Effector memory CD4-positive, alpha-beta T cell (primary cell): Measurements from ENCODE around the gene OSBPL5.

Source experiments
- DNase-seq, 3 donors: peaks; one replicate each; pipeline ENCODE4 v3.0.0-alpha.2; 2020
- H3K27ac ChIP-seq: 2 replicates; pipeline ENCODE4 v1.7.0; 2013; ENCODE audit warnings: mild to moderate bottlenecking, low read length, moderate library complexity; ENCODE audit not compliant: insufficient read depth, poor library complexity, severe bottlenecking
- H3K27me3 ChIP-seq: replicated peaks from 2 replicates; pipeline ENCODE4 v1.7.0; 2013; ENCODE audit warnings: mild to moderate bottlenecking, low read length; ENCODE audit not compliant: insufficient read depth, control insufficient read depth, poor library complexity, severe bottlenecking
- H3K36me3 ChIP-seq: 2 replicates; pipeline ENCODE4 v1.7.0; 2013; ENCODE audit warnings: mild to moderate bottlenecking, low read length, moderate library complexity; ENCODE audit not compliant: control insufficient read depth, insufficient read depth
- H3K4me1 ChIP-seq: 2 replicates; pipeline ENCODE4 v1.7.0; 2013; ENCODE audit warnings: low read length, mild to moderate bottlenecking; ENCODE audit not compliant: control insufficient read depth, insufficient read depth, poor library complexity, severe bottlenecking
- H3K4me3 ChIP-seq: 2 replicates; pipeline ENCODE4 v1.7.0; 2013; ENCODE audit warnings: low read length, low read depth, mild to moderate bottlenecking; ENCODE audit not compliant: insufficient read depth, poor library complexity, severe bottlenecking
- H3K9me3 ChIP-seq: 2 replicates; pipeline ENCODE4 v1.7.0; 2013; ENCODE audit warnings: mild to moderate bottlenecking, low read length, moderate library complexity; ENCODE audit not compliant: control insufficient read depth

The OSBPL5 gene

GRCh38 chr11:3190600-3190999, 25.5 kb upstream of the OSBPL5 start:
- no peaks in the 10 kb centered on the region for H3K36me3 ChIP-seq
- H3K27me3 ChIP-seq: no peaks in the 10 kb centered on the region
- H3K9me3 ChIP-seq: no peaks in the 10 kb centered on the region
- no peak for DNase-seq
- H3K4me1 ChIP-seq: no peaks in the 10 kb centered on the region
- H3K4me3 ChIP-seq: no peak overlapping the region
- no peak overlapping the region for H3K27ac ChIP-seq

DNA sequence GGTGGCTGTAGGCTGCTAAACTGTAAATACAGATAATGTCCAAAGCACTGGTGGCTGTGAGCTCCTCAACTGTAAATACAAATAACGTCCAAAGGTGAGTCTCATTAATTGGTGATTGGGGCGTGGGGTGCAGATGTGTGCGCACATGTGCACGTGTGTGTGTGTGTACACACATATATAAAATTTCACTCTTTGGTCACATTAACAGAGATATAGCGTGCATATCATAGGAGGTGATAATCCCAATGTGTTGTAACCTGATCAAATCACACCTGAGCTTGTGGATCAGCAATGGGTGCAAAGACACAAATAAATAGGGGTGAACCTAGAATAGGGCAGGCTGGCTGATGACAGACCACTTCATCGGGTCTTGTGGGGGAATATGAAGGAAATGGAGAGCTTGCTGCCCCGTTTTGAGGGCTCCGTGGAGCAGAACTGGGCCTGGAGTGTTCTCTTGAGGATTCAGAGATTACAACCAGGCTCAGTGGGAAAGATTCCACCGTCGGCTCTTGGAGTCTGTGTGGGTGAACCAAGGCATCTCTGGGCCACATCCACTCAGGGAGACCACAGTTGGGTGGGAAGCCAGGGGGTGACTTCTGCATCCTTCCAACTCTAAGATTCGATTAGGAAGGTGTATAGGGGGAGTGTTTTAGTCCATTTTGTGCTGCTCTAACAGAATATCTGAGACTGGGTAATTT, 24.9 kb upstream of the OSBPL5 start:
- no peaks in the 10 kb centered on the region for H3K36me3 ChIP-seq
- DNase-seq: no peak
- H3K4me3 ChIP-seq: no peak overlapping the region

DNA sequence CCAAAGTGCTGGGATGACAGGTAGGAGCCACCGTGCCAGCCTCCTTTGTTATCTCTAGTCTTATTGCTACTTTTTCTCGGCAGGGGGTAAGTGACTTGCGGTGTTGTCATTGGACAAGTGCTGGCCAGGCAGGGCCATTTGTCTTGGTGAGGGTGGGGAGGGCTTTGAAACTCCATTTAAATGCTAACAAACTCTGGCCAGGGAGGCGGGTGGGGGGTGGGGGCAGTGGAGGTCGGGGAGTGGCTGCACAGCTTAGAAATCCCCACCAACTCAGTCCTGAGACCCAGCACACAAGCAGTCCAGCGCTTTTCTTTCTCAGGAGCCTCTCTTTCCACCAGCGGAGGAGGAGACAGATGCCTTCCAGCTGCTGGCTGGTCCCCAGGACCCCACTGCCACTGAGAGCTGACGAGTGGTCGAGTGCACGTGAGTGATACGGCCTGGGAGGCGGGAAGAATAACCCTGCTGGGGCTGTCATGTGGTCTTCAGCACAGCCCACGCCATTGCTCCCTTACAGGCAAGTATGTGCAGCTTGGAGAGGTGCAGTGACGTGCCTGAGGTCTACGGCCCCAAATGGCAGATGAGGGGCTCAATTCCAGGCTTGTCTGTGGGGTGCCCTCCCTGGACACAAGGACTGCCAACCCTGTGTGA, 24.2 kb upstream of the OSBPL5 start:
- DNase-seq: no peak
- Histone ChIP-seq H3K27ac (no peak overlapping the region), H3K4me3 (no peak overlapping the region), H3K9me3 (no peaks in the 10 kb centered on the region), H3K27me3 (no peaks in the 10 kb centered on the region), H3K4me1 (no peaks in the 10 kb centered on the region), H3K36me3 (no peaks in the 10 kb centered on the region)

More for the DNA sequence above, 24.9 kb upstream of the OSBPL5 start:
- Histone ChIP-seq H3K9me3 (no peaks in the 10 kb centered on the region), H3K27me3 (no peaks in the 10 kb centered on the region), H3K27ac (no peak overlapping the region), H3K4me1 (no peaks in the 10 kb centered on the region)

- no peaks in the 10 kb centered on the region for H3K36me3 ChIP-seq
- no peak overlapping the region for H3K4me3 ChIP-seq
- H3K4me1 ChIP-seq: no peaks in the 10 kb centered on the region
- H3K27me3 ChIP-seq: no peaks in the 10 kb centered on the region
- no peak for DNase-seq
- H3K9me3 ChIP-seq: no peaks in the 10 kb centered on the region
- no peak overlapping the region for H3K27ac ChIP-seq
Measured at GRCh38 chr11:3188496-3189195, 23.5 kb upstream of the OSBPL5 start.

- H3K4me3 ChIP-seq: no peak overlapping the region
- DNase-seq: no peak
- no peaks in the 10 kb centered on the region for H3K4me1 ChIP-seq
- no peak overlapping the region for H3K27ac ChIP-seq
- H3K27me3 ChIP-seq: no peaks in the 10 kb centered on the region
- H3K36me3 ChIP-seq: no peaks in the 10 kb centered on the region
- no peaks in the 10 kb centered on the region for H3K9me3 ChIP-seq
Measured at GRCh38 chr11:3186166-3186953, 21.2 kb upstream of the OSBPL5 start.

DNA sequence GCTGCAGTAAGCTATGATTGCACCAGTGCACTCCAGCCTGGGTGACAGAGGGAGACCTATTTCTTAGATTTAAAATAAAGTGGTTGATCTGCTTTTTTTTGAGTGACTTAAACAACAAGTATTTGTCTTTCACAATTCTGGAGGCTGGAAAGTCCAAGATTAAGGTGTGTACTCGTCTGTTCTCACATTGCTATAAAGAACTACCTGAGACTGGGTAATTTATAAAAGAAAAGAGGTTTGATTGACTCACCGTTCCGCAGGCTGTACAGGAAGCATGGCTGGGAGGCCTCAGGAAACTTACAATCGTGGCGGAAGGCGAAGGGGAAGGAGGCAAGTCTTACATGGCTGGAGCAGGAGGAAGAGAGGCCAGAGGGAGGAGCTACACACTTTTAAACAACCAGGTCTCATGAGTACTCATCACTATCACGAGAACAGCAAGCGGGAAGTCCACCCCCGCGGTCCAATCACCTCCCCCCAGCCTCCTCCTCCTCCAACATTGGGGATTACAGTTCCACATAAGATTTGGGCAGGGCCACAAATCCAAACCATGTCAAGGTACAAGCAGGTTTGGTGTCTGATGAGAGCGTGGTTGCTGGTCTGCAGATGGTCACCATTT, 19.7 kb upstream of the OSBPL5 start:
- no peak for DNase-seq
- no peaks in the 10 kb centered on the region for H3K9me3 ChIP-seq
- no peaks in the 10 kb centered on the region for H3K36me3 ChIP-seq
- no peak overlapping the region for H3K27ac ChIP-seq
- no peaks in the 10 kb centered on the region for H3K4me1 ChIP-seq
- H3K4me3 ChIP-seq: no peak overlapping the region
- H3K27me3 ChIP-seq: no peaks in the 10 kb centered on the region

DNA sequence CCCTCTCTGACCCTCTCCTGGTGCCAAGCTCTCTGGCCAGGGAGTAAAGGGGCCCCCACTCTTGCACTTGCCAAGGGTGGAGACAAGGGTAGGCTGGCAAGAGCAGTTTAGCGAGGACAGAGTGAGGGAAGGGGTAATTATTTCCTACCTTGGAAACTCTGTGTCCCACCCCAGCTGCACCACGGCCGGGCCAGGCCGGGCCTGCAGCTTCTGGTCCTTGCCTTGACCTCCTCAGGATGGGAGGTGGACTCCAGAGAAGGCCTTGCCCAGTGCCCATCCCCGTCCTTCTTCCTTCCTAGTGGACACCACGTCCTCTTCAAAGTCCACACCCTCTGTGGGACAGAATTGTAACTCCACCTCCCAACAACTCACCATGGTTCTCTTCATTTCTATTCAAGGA, 18.4 kb upstream of the OSBPL5 start:
- Histone ChIP-seq H3K9me3 (no peaks in the 10 kb centered on the region), H3K4me1 (no peaks in the 10 kb centered on the region), H3K36me3 (no peaks in the 10 kb centered on the region), H3K4me3 (no peak overlapping the region), H3K27me3 (no peaks in the 10 kb centered on the region), H3K27ac (no peak overlapping the region)
- DNase-seq: no peak

- Histone ChIP-seq H3K4me3 (no peak overlapping the region), H3K27ac (no peak overlapping the region), H3K27me3 (no peaks in the 10 kb centered on the region), H3K4me1 (no peaks in the 10 kb centered on the region), H3K9me3 (no peaks in the 10 kb centered on the region), H3K36me3 (no peaks in the 10 kb centered on the region)
- no peak for DNase-seq
Measured at GRCh38 chr11:3182462-3182852, 17.3 kb upstream of the OSBPL5 start.

GRCh38 chr11:3181725-3182461, 16.8 kb upstream of the OSBPL5 start:
- H3K9me3 ChIP-seq: no peaks in the 10 kb centered on the region
- H3K27me3 ChIP-seq: no peaks in the 10 kb centered on the region
- H3K27ac ChIP-seq: no peak overlapping the region
- H3K36me3 ChIP-seq: no peaks in the 10 kb centered on the region
- DNase-seq: no peak
- H3K4me1 ChIP-seq: no peaks in the 10 kb centered on the region
- no peak overlapping the region for H3K4me3 ChIP-seq
